CD4-positive, alpha-beta memory T cell (primary cell): ENCODE measurements around the gene APAF1. TPM values are rescaled to one million over a fixed set of nuclear protein-coding genes. Genes with fewer than 3 reads are reported as not detected.

Experiments used
- CTCF ChIA-PET: fragments of 350-600 bp; sonication (Branson Sonifier 250); formaldehyde crosslinking; loops from one replicate; lab custom pipeline; 2021; ENCODE audit warnings: inconsistent platforms; ENCODE audit not compliant: partially characterized antibody; lab: Charles Lee
- POLR2A ChIA-PET: fragments of 350-600 bp; sonication (Branson Sonifier 250); formaldehyde crosslinking; loops from one replicate; lab custom pipeline; 2021; ENCODE audit not compliant: partially characterized antibody; lab: Charles Lee
- DNase-seq, 5 donors: peaks; one replicate each; pipeline versions ENCODE4 v3.0.0 to v3.0.0-alpha.2; 2020 to 2022; ENCODE audit warnings: mixed read lengths in 1 of 5
- H3K27ac ChIP-seq: one replicate; pipeline ENCODE4 v1.7.0; 2013; ENCODE audit warnings: low read depth, low read length
- H3K27me3 ChIP-seq: 2 replicates; pipeline ENCODE4 v1.7.0; 2013; ENCODE audit warnings: mild to moderate bottlenecking, low read length, moderate library complexity; ENCODE audit not compliant: insufficient read depth
- H3K36me3 ChIP-seq: 2 replicates; pipeline ENCODE4 v1.7.0; 2013; ENCODE audit warnings: mild to moderate bottlenecking, low read length, moderate library complexity; ENCODE audit not compliant: insufficient read depth
- H3K4me1 ChIP-seq: 2 replicates; pipeline ENCODE4 v1.7.0; 2013; ENCODE audit warnings: mild to moderate bottlenecking, low read length, moderate library complexity; ENCODE audit not compliant: insufficient read depth
- H3K4me3 ChIP-seq, 2 donors: one replicate each; pipeline ENCODE4 v1.7.0; 2013; ENCODE audit warnings: low read length in 2 of 2, mild to moderate bottlenecking in 1 of 2
- H3K9me3 ChIP-seq, 2 donors: one replicate each; pipeline ENCODE4 v1.7.0; 2013; ENCODE audit warnings: low read length in 2 of 2, control low read depth in 1 of 2; ENCODE audit not compliant: control insufficient read depth in 1 of 2
- H3K27ac Mint-ChIP-seq, 7 donors: one replicate each; pipeline ENCODE4 v1.8.0; 2020 to 2021; ENCODE audit warnings: mixed read lengths in 7 of 7, mild to moderate bottlenecking in 6 of 7, inconsistent platforms in 3 of 7, moderate library complexity in 3 of 7
- H3K27me3 Mint-ChIP-seq, 2 donors: one replicate each; pipeline ENCODE4 v1.8.0; 2020 to 2021; ENCODE audit warnings: mixed read lengths in 2 of 2
- H3K36me3 Mint-ChIP-seq, 2 donors: one replicate each; pipeline ENCODE4 v1.8.0; 2020 to 2021; ENCODE audit warnings: mixed read lengths in 2 of 2, inconsistent platforms in 1 of 2, mild to moderate bottlenecking in 1 of 2
- H3K4me1 Mint-ChIP-seq, 4 donors: one replicate each; pipeline ENCODE4 v1.8.0; 2020 to 2021; ENCODE audit warnings: mixed read lengths in 4 of 4, mild to moderate bottlenecking in 1 of 4
- H3K4me3 Mint-ChIP-seq, 8 donors: one replicate each; pipeline ENCODE4 v1.8.0; 2020 to 2021; ENCODE audit warnings: mixed read lengths in 8 of 8, mild to moderate bottlenecking in 7 of 8, moderate library complexity in 6 of 8, inconsistent platforms in 3 of 8
- H3K9me3 Mint-ChIP-seq, 8 donors: one replicate each; pipeline ENCODE4 v1.8.0; 2020 to 2021; ENCODE audit warnings: mixed read lengths in 8 of 8, mild to moderate bottlenecking in 5 of 8, inconsistent platforms in 3 of 8, moderate library complexity in 1 of 8
- intact Hi-C: fragments of 100-400 bp; cut with micrococcal nuclease; formaldehyde crosslinking; loops from one replicate; pipeline ENCODE4 v1.15.1; 2023
- polyA plus RNA-seq, 2 donors: library from polyadenylated mRNA; unstranded; fragments of 300-500 nt; fragmentation: Illumina TruSeq; gene quantifications; one replicate each; pipeline ENCODE4 v1.2.3, GENCODE V29; 2021
- total RNA-seq, 2 experiments: library from RNA; stranded (reverse); gene quantifications; one replicate each; pipeline ENCODE4 v1.2.3, GENCODE V29; 2021

The APAF1 gene
- total and polyA plus RNA-seq, 4 experiments from 2014 or later: 5.3 to 32.2 (median 20.1) TPM

GRCh38 chr12:98656289-98657101, 11.4 kb downstream of the APAF1 start:
- Histone ChIP-seq H3K4me3 (no peak overlapping the region), H3K27me3 (no peaks in the 10 kb centered on the region), H3K36me3 (peaks cover 7% of the 10 kb centered on the region), H3K27ac (no peak overlapping the region), H3K4me1 (peaks cover 7% of the 10 kb centered on the region), H3K9me3 (no peaks in the 10 kb centered on the region)
- H3K9me3 Mint-ChIP-seq: no peaks in the 10 kb centered on the region
- H3K27ac Mint-ChIP-seq: peak overlapping the region in 6 of 7 donors; percentile 7 to 68 (median 35)
- intact Hi-C loops: no loop called here
- no peaks in the 10 kb centered on the region for H3K27me3 Mint-ChIP-seq
- peaks cover 27 to 48% of the 10 kb centered on the region in 2 donors for H3K36me3 Mint-ChIP-seq
- ChIA-PET POLR2A (no interaction called here), CTCF (interaction anchor here (1.4 to 1.7 kb wide), 3 partner anchors 11 to 91 kb away, joined by 3 to 5 read pairs (median 3); no protein-coding TSS in a partner anchor)
- peaks cover 13 to 16% (median 14%) of the 10 kb centered on the region in 4 donors for H3K4me1 Mint-ChIP-seq
- H3K4me3 Mint-ChIP-seq: no peak overlapping the region
- no peak for DNase-seq

- Mint-ChIP-seq H3K4me1 (peaks cover 9 to 10% (median 10%) of the 10 kb centered on the region in 4 donors), H3K27ac (no peak overlapping the region), H3K4me3 (no peak overlapping the region), H3K27me3 (no peaks in the 10 kb centered on the region), H3K9me3 (no peaks in the 10 kb centered on the region), H3K36me3 (peaks cover 39 to 61% of the 10 kb centered on the region in 2 donors)
- Histone ChIP-seq H3K27me3 (no peaks in the 10 kb centered on the region), H3K4me3 (no peak overlapping the region), H3K9me3 (no peaks in the 10 kb centered on the region), H3K4me1 (peaks cover 7% of the 10 kb centered on the region), H3K36me3 (peaks cover 11% of the 10 kb centered on the region), H3K27ac (no peak overlapping the region)
- no peak for DNase-seq
- ChIA-PET POLR2A (no interaction called here), CTCF (no interaction called here)
- intact Hi-C loops: no loop called here
These were observed 15.4 kb downstream of the APAF1 start for GRCh38 chr12:98660521-98660920.

DNA sequence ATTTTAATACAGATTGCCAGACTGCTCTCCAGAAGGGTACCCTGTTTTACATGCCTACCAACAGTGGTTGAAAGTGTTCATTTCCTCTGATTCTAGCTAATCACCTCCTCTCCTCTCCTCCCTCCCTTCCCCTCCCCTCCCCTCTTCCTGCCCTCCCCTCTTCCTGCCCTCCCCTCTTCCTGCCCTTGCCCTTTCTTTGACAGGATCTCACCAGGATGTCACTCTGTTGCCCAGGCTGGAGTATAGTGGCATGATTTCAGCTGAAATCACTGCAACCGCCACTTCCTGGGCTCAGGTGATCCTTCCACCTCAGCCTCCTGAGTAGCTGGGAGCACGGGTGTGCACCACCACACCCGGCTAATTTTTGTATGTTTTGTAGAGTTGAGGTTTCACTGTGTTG, 24.7 kb downstream of the APAF1 start:
- no peak overlapping the region for H3K27ac ChIP-seq
- H3K4me1 ChIP-seq: no peaks in the 10 kb centered on the region
- H3K4me3 ChIP-seq: no peak overlapping the region
- ChIA-PET POLR2A (no interaction called here), CTCF (no interaction called here)
- no peaks in the 10 kb centered on the region for H3K27me3 ChIP-seq
- Mint-ChIP-seq H3K4me1 (peaks cover 6 to 8% (median 6%) of the 10 kb centered on the region in 4 donors), H3K36me3 (peaks cover 60 to 63% of the 10 kb centered on the region in 2 donors), H3K4me3 (peak overlapping the region in 1 of 8 donors; percentile 24), H3K9me3 (peaks cover 0 to 4% (median 0%) of the 10 kb centered on the region in 8 donors), H3K27ac (peak overlapping the region in 1 of 7 donors; percentile 27), H3K27me3 (no peaks in the 10 kb centered on the region)
- H3K36me3 ChIP-seq: peaks cover 28% of the 10 kb centered on the region
- no peaks in the 10 kb centered on the region for H3K9me3 ChIP-seq
- intact Hi-C loops: no loop called here
- no peak for DNase-seq

- Mint-ChIP-seq H3K27ac (peak overlapping the region in 2 of 7 donors; percentile 1 to 42), H3K9me3 (peaks cover 0 to 4% (median 0%) of the 10 kb centered on the region in 8 donors), H3K4me1 (peaks cover 6 to 10% (median 6%) of the 10 kb centered on the region in 4 donors), H3K4me3 (no peak overlapping the region), H3K36me3 (peaks cover 48 to 55% of the 10 kb centered on the region in 2 donors), H3K27me3 (no peaks in the 10 kb centered on the region)
- intact Hi-C loops: no loop called here
- CTCF ChIA-PET: no interaction called here
- Histone ChIP-seq H3K4me3 (no peak overlapping the region), H3K27ac (no peak overlapping the region), H3K4me1 (no peaks in the 10 kb centered on the region), H3K27me3 (no peaks in the 10 kb centered on the region), H3K9me3 (no peaks in the 10 kb centered on the region), H3K36me3 (peaks cover 17% of the 10 kb centered on the region)
- DNase-seq: no peak
- POLR2A ChIA-PET: no interaction called here
These were observed 26.4 kb downstream of the APAF1 start for GRCh38 chr12:98671459-98671858.

DNA sequence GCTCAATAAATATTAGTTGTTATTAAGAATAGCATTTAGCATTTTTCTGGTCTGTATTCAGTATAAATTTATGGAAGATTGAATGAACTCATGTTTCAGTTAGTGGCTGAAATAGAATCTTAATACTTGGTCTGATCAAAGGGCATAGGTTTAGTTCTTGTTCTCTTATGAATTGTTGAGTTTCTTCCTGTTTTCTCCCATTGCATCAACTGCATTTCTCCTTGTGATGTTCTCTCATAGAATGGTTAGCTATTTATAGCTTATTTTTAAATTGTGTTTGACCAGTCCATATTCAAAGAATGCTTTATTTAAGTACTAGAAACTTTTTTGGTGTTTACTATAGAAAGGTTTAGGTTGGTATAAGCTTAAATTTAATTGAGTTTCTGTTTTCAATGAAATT, 29.8 kb downstream of the APAF1 start:
- Mint-ChIP-seq H3K36me3 (peaks cover 35 to 48% of the 10 kb centered on the region in 2 donors), H3K27ac (no peak overlapping the region)
- POLR2A ChIA-PET: interaction anchor here (0.9 kb wide), 1 partner anchor 9 kb away, joined by 4 read pairs; no protein-coding TSS in a partner anchor

GRCh38 chr12:98678236-98678945, 33.3 kb downstream of the APAF1 start:
- no peaks in the 10 kb centered on the region for H3K27me3 ChIP-seq
- ChIA-PET POLR2A (no interaction called here), CTCF (interaction anchor here (1.3 kb wide), 1 partner anchor 28 kb away, joined by 3 read pairs; no protein-coding TSS in a partner anchor)
- peaks cover 30% of the 10 kb centered on the region for H3K36me3 ChIP-seq
- no peak overlapping the region for H3K27ac ChIP-seq
- no peaks in the 10 kb centered on the region for H3K27me3 Mint-ChIP-seq
- intact Hi-C loops: no loop called here
- DNase-seq: no peak
- peaks cover 41 to 58% of the 10 kb centered on the region in 2 donors for H3K36me3 Mint-ChIP-seq
- H3K9me3 Mint-ChIP-seq: no peaks in the 10 kb centered on the region
- no peaks in the 10 kb centered on the region for H3K4me1 ChIP-seq
- peaks cover 0 to 5% (median 0%) of the 10 kb centered on the region in 4 donors for H3K4me1 Mint-ChIP-seq
- H3K9me3 ChIP-seq: no peaks in the 10 kb centered on the region
- no peak overlapping the region for H3K4me3 ChIP-seq
- H3K27ac Mint-ChIP-seq: peak overlapping the region in 1 of 7 donors; percentile 29
- H3K4me3 Mint-ChIP-seq: no peak overlapping the region

More for the DNA sequence above, 29.8 kb downstream of the APAF1 start:
- Mint-ChIP-seq H3K9me3 (peaks cover 0 to 4% (median 0%) of the 10 kb centered on the region in 8 donors), H3K4me3 (no peak overlapping the region), H3K27me3 (no peaks in the 10 kb centered on the region), H3K4me1 (peaks cover 0 to 7% (median 3%) of the 10 kb centered on the region in 4 donors)
- Histone ChIP-seq H3K4me1 (no peaks in the 10 kb centered on the region), H3K4me3 (no peak overlapping the region), H3K36me3 (peaks cover 1% of the 10 kb centered on the region), H3K27me3 (no peaks in the 10 kb centered on the region), H3K9me3 (no peaks in the 10 kb centered on the region), H3K27ac (no peak overlapping the region)
- CTCF ChIA-PET: interaction anchor here (0.6 to 1.2 kb wide), 2 partner anchors 108 to 138 kb away, joined by 3 to 5 read pairs; no protein-coding TSS in a partner anchor
- DNase-seq: no peak
- intact Hi-C loops: no loop called here
